Kidney (tissue), 14 donors: ENCODE data around the gene JADE2. TPM values are rescaled to one million over a fixed set of nuclear protein-coding genes. Genes with fewer than 3 reads are reported as not detected.
A peak's percentile ranks its signal among the peaks of the same experiment; 100 is the strongest.
"Not testable (repeated sequence)": the region's sequence is repeated elsewhere in the genome, so short reads cannot be mapped to it uniquely, and the experiment has no call there.

Experiments used
- DNase-seq, 5 donors: peaks; one replicate each; pipeline ENCODE4 v3.0.0-alpha.2; 2013 to 2020
- FAIRE-seq: peaks from 2 replicates; lab custom pipeline; 2012; peaks lifted over from hg19 to GRCh38; lab: Jason Lieb, UNC
- H3K27ac ChIP-seq, 2 donors: one replicate each; pipeline ENCODE4 v1.7.0; 2013; ENCODE audit warnings: low read depth in 2 of 2, low read length in 2 of 2, inconsistent platforms in 1 of 2
- H3K27me3 ChIP-seq: one replicate; pipeline ENCODE4 v1.7.1; 2013; ENCODE audit warnings: low read length, inconsistent platforms; ENCODE audit not compliant: control insufficient read depth, insufficient read depth
- H3K36me3 ChIP-seq, 3 donors: one replicate each; pipeline versions ENCODE4 v1.7.0 to v1.7.1; 2013; ENCODE audit warnings: low read length in 3 of 3, control low read depth in 1 of 3, inconsistent platforms in 1 of 3; ENCODE audit not compliant: insufficient read depth in 3 of 3, control insufficient read depth in 2 of 3
- H3K4me1 ChIP-seq, 3 donors: one replicate each; pipeline versions ENCODE4 v1.7.0 to v1.7.1; 2013; ENCODE audit warnings: low read length in 3 of 3, inconsistent platforms in 1 of 3, low read depth in 1 of 3; ENCODE audit not compliant: control insufficient read depth in 2 of 3, insufficient read depth in 2 of 3
- H3K4me3 ChIP-seq, 3 donors: one replicate each; pipeline versions ENCODE4 v1.7.0 to v1.8.1; 2013; ENCODE audit warnings: low read length in 3 of 3, control low read depth in 1 of 3, inconsistent platforms in 1 of 3
- H3K9ac ChIP-seq, 3 donors: one replicate each; pipeline versions ENCODE4 v1.7.0 to v1.7.1; 2013; ENCODE audit warnings: low read length in 3 of 3, control low read depth in 1 of 3, inconsistent platforms in 1 of 3
- H3K9me3 ChIP-seq, 3 donors: one replicate each; pipeline versions ENCODE4 v1.7.0 to v1.7.1; 2013; ENCODE audit warnings: low read length in 3 of 3, control low read depth in 1 of 3, inconsistent platforms in 1 of 3; ENCODE audit not compliant: control insufficient read depth in 2 of 3, insufficient read depth in 1 of 3
- CTCF ChIP-seq: IDR thresholded peaks from 3 replicates; pipeline ENCODE4 v1.5.1; 2012; ENCODE audit warnings: mild to moderate bottlenecking, moderate library complexity, borderline replicate concordance; ENCODE audit not compliant: insufficient read depth; ENCODE audit errors: extremely low read depth
- intact Hi-C: fragments of 100-400 bp; cut with DNase I; formaldehyde crosslinking; loops from one replicate; pipeline ENCODE4 v1.11.1; 2022
- polyA plus RNA-seq: library from polyadenylated mRNA; stranded (reverse); fragments of 350-450 nt; fragmentation: Illumina TruSeq; extraction: RNeasy Lipid Tissue Mini Kit (QIAGEN cat#74804); gene quantifications from one replicate; pipeline ENCODE4 v1.2.3, GENCODE V29; 2014; ENCODE audit warnings: low read depth, low replicate concordance; ENCODE audit not compliant: insufficient read depth
- total RNA-seq: library from RNA; stranded (reverse); fragmentation: NEBNext Ultra II Directional; extraction: Animal tissue kit (Norgen Biotek cat#: 25700); gene quantifications from one replicate; pipeline ENCODE4 v1.2.1, GENCODE V29; 2021
- donor health status: control.
- donor health status: control.
- donor health status: control.
- donor health status: control.
- donor health status: control.
- donor health status: DM: yes; HTN: yes; CAD: no.
- donor health status: Normal renal cell carcinoma (clear cell type).

JADE2 gene
- total and polyA plus RNA-seq, 2 donors from 2014 or later, result 9.2 to 99.6 TPM

- peaks cover 2 to 38% (median 22%) of the 10 kb centered on the region in 3 donors for H3K4me1 ChIP-seq
- no peak overlapping the region for H3K4me3 ChIP-seq
- FAIRE-seq (no peak), DNase-seq (no peak)
- H3K36me3 ChIP-seq, result peaks cover 0 to 38% (median 14%) of the 10 kb centered on the region in 3 donors
- no peak overlapping the region for H3K9ac ChIP-seq
- intact Hi-C loops, result no loop called here
- TF ChIP-seq CTCF, result no peak
- no peak overlapping the region for H3K27ac ChIP-seq
- H3K9me3 ChIP-seq, result no peaks in the 10 kb centered on the region
- H3K27me3 ChIP-seq, result no peaks in the 10 kb centered on the region
Observed at GRCh38 chr5:134550271-134551214, 25.1 kb downstream of the JADE2 start.

- no peak overlapping the region for H3K4me3 ChIP-seq
- FAIRE-seq (no peak), DNase-seq (no peak)
- no peaks in the 10 kb centered on the region for H3K9me3 ChIP-seq
- H3K27me3 ChIP-seq, result no peaks in the 10 kb centered on the region
- peaks cover 0 to 35% (median 19%) of the 10 kb centered on the region in 3 donors for H3K4me1 ChIP-seq
- H3K9ac ChIP-seq, result no peak overlapping the region
- peaks cover 4 to 41% (median 20%) of the 10 kb centered on the region in 3 donors for H3K36me3 ChIP-seq
- intact Hi-C loops, result no loop called here
- H3K27ac ChIP-seq, result no peak overlapping the region
- TF ChIP-seq CTCF, result no peak
Observed at GRCh38 chr5:134551901-134552300, 26.4 kb downstream of the JADE2 start.

- FAIRE-seq, result no peak
- no peak for TF ChIP-seq CTCF
- Histone ChIP-seq H3K27me3 (no peaks in the 10 kb centered on the region), H3K9ac (no peak overlapping the region), H3K4me1 (peaks cover 0 to 33% (median 19%) of the 10 kb centered on the region in 3 donors), H3K9me3 (no peaks in the 10 kb centered on the region), H3K36me3 (peaks cover 5 to 41% (median 20%) of the 10 kb centered on the region in 3 donors), H3K4me3 (no peak overlapping the region), H3K27ac (no peak overlapping the region)
- DNase-seq, result peak in 1 of 5 donors; percentile 61
- intact Hi-C loops, result no loop called here
Observed at GRCh38 chr5:134552301-134552700, 26.8 kb downstream of the JADE2 start.

GRCh38 chr5:134552716-134553115 is 27.2 kb downstream of the JADE2 start:
- H3K9me3 ChIP-seq, H3K4me3 ChIP-seq, FAIRE-seq, H3K27ac ChIP-seq, DNase-seq, intact Hi-C loops, H3K27me3 ChIP-seq, H3K9ac ChIP-seq: not testable (repeated sequence)
- H3K4me1 ChIP-seq, result peaks cover 0 to 32% (median 17%) of the 10 kb centered on the region in 3 donors
- H3K36me3 ChIP-seq, result peaks cover 5 to 39% (median 20%) of the 10 kb centered on the region in 3 donors
